ENCODE data around the gene VIL1. TPM values are rescaled to one million over a fixed set of nuclear protein-coding genes. Genes with fewer than 3 reads are reported as not detected.
A peak's percentile ranks its signal among the peaks of the same experiment; 100 is the strongest.

Gene VIL1
- total RNA-seq, 1 experiment from 2014 or later: 4.2 TPM

- peak overlapping the region in 1 of 3 experiments; percentile 44; a peak in 1 of 7 replicates for H3K27ac Mint-ChIP-seq
- no peak for TF ChIP-seq CTCF (conservative IDR thresholded peaks at IDR 0.05)
- Histone ChIP-seq H2BK120ac (ENCODE audit: low read depth, low read length, poor library complexity, severe bottlenecking) (no peak overlapping the region), H3K4me1 (ENCODE audit: insufficient read depth, low read length) (no peaks in the 10 kb centered on the region; the same call in 1 of the 2 replicates), H3K23me2 (ENCODE audit: insufficient read length, low read depth, low read length, poor library complexity, severe bottlenecking) (peaks cover 28% of the 10 kb centered on the region), H2BK5ac (ENCODE audit: insufficient read length, low read length) (no peak overlapping the region), H4K8ac (replicated peaks; ENCODE audit: insufficient read length, low read depth, low read length) (no peak overlapping the region), H3K79me2 (ENCODE audit: insufficient read depth, low read length) (no peaks in the 10 kb centered on the region), H3T11ph (ENCODE audit: low read length) (no peak overlapping the region), H3K9ac (ENCODE audit: extremely low read depth, insufficient read length, low read length) (no peak overlapping the region), H3K79me1 (ENCODE audit: insufficient read depth, low read depth, low read length, poor library complexity, severe bottlenecking) (no peaks in the 10 kb centered on the region), H2BK20ac (ENCODE audit: low read depth, low read length, poor library complexity, severe bottlenecking) (no peak overlapping the region), H3K27me3 (ENCODE audit: insufficient read depth, low read length) (peaks cover 17% of the 10 kb centered on the region), H3K27ac (ENCODE audit: insufficient read length, low read depth, low read length) (no peak overlapping the region), H3K4me2 (ENCODE audit: insufficient read depth, insufficient read length, low read length) (no peak overlapping the region), H3K23ac (ENCODE audit: insufficient read length, low read depth, low read length) (no peak overlapping the region), H2BK12ac (ENCODE audit: insufficient read length, low read depth, low read length) (no peak overlapping the region), H3K18ac (ENCODE audit: insufficient read length, low read depth, low read length) (no peak overlapping the region), H2AFZ (ENCODE audit: low read length) (no peak overlapping the region), H4K5ac (ENCODE audit: insufficient read length, low read depth, low read length) (no peak overlapping the region), H4K20me1 (ENCODE audit: control insufficient read depth, insufficient read depth, insufficient read length) (no peaks in the 10 kb centered on the region), H3K14ac (ENCODE audit: insufficient read depth, low read length) (no peak overlapping the region), H3K4ac (ENCODE audit: low read depth, low read length) (no peak overlapping the region), H3K56ac (ENCODE audit: insufficient read length, low read depth, low read length) (no peak overlapping the region), H3K9me3 (ENCODE audit: control insufficient read depth, low read depth, low read length) (no peaks in the 10 kb centered on the region), H2BK15ac (ENCODE audit: low read depth, low read length) (no peak overlapping the region), H2AK5ac (ENCODE audit: insufficient read length, low read length) (no peak overlapping the region), H4K91ac (ENCODE audit: insufficient read length, low read depth, low read length) (no peak overlapping the region)
- no CpG with 5 or more reads among the region's 8 CpGs for WGBS (ENCODE audit: extremely low coverage, insufficient read length, low lambda C conversion rate)
- H3K27me3 Mint-ChIP-seq (ENCODE audit: low read depth): peaks cover 41% of the 10 kb centered on the region
- DNase-seq: peak; percentile 40
- H3K4me3 Mint-ChIP-seq: peak overlapping the region in 1 of 2 experiments; percentile 15; a peak in 1 of 5 replicates
- H3K4me1 Mint-ChIP-seq: peaks cover 26 to 45% of the 10 kb centered on the region in 2 experiments
- H3K36me3 Mint-ChIP-seq (ENCODE audit: insufficient read depth in 1 of 3, low read depth in 3 of 3): no peaks in the 10 kb centered on the region
- no peaks in the 10 kb centered on the region; a peak in 1 of 5 replicates for H3K9me3 Mint-ChIP-seq
These were observed 25.1 kb upstream of the VIL1 start for GRCh38 chr2:218393750-218394290.

Measured in H9 (cell line).